ENCODE results near the gene STIM1.

The STIM1 gene

GRCh38 chr11:3904228-3904627 lies 48.8 kb downstream of the STIM1 start:
- Histone ChIP-seq H3K27ac (no peak overlapping the region), H3K4me3 (no peak overlapping the region)
- DNase-seq (ENCODE audit: low spot score) = no peak
- TF ChIP-seq, protein P1, sequence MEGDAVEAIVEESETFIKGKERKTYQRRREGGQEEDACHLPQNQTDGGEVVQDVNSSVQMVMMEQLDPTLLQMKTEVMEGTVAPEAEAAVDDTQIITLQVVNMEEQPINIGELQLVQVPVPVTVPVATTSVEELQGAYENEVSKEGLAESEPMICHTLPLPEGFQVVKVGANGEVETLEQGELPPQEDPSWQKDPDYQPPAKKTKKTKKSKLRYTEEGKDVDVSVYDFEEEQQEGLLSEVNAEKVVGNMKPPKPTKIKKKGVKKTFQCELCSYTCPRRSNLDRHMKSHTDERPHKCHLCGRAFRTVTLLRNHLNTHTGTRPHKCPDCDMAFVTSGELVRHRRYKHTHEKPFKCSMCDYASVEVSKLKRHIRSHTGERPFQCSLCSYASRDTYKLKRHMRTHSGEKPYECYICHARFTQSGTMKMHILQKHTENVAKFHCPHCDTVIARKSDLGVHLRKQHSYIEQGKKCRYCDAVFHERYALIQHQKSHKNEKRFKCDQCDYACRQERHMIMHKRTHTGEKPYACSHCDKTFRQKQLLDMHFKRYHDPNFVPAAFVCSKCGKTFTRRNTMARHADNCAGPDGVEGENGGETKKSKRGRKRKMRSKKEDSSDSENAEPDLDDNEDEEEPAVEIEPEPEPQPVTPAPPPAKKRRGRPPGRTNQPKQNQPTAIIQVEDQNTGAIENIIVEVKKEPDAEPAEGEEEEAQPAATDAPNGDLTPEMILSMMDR (IDR thresholded peaks at IDR 0.05) = no peak

- DNase-seq (ENCODE audit: low spot score) = no peak
- peak overlapping the region in 1 of 2 donors; percentile 1 for H3K27ac ChIP-seq
Measured at GRCh38 chr11:3905080-3905953, 49.9 kb downstream of the STIM1 start.

GRCh38 chr11:3906166-3906565 lies 50.7 kb downstream of the STIM1 start:
- no peak for DNase-seq (ENCODE audit: low spot score)
- Histone ChIP-seq H3K27ac (no peak overlapping the region), H3K4me3 (no peak overlapping the region)
- TF ChIP-seq, protein P1 (IDR thresholded peaks at IDR 0.05) = no peak

More at GRCh38 chr11:3905080-3905953, 49.9 kb downstream of the STIM1 start:
- TF ChIP-seq, protein P1 (IDR thresholded peaks at IDR 0.05) = no peak
- no peak overlapping the region for H3K4me3 ChIP-seq

- Histone ChIP-seq H3K27ac (no peak overlapping the region), H3K4me3 (no peak overlapping the region)
- no peak for DNase-seq (ENCODE audit: low spot score)
- TF ChIP-seq, protein P1 (IDR thresholded peaks at IDR 0.05) = no peak
Measured at GRCh38 chr11:3907590-3907989, 52.1 kb downstream of the STIM1 start.

DNA sequence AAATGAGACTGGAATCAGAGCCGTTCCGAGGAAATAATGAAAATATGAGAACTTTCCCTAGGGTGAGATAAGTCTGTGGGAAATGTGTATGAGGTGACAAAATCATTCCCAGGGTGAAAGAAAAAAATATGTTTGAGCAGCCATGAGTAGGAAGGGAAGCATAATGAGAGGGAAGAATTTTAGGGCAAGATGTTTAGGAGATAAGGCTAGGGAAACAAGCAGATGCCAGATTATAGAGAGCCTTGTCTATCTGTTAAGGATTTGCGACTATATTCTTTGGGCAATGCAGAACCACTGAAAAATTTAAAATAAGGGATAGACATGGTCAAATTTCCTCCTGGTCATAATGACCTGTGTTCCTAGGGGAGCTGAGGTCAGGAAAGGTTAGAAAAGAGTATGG lies 54.4 kb downstream of the STIM1 start:
- H3K4me3 ChIP-seq = no peak overlapping the region
- no peak overlapping the region for H3K27ac ChIP-seq
- TF ChIP-seq, protein P1 (IDR thresholded peaks at IDR 0.05) = no peak
- no peak for DNase-seq (ENCODE audit: low spot score)

DNA sequence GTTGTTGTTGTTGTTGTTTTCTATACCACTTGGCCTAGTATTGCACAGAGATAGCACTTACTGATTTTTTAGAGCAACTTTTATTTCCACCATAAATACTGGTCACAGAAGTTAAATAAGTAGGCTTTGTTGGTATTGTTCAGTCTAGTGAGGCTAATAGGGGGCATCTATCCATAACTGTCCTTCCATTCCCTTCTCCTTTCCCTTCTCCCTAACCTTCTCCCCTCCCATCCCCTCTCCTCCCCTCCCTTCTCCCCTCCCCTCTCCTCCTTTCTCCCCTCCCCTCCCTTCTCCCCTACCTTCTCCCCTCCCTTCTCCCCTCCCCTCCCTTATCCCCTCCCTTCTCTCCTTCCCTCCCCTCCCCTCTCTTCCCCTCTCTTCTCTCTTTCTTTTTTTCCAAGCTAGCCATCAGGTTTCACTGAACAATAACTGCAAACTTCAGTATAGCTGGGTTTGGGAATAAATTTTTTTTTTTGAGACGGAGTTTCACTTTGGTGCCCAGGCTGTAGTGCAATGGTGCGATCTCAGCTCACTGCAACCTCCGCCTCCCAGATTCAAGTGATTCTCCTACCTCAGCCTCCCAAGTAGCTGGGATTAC lies 56.5 kb downstream of the STIM1 start:
- DNase-seq (ENCODE audit: low spot score) = no peak
- Histone ChIP-seq H3K27ac (no peak overlapping the region), H3K4me3 (no peak overlapping the region)
- TF ChIP-seq, protein P1 (IDR thresholded peaks at IDR 0.05) = no peak

- TF ChIP-seq, protein P1 (IDR thresholded peaks at IDR 0.05) = no peak
- no peak overlapping the region for H3K27ac ChIP-seq
- DNase-seq (ENCODE audit: low spot score) = no peak
- H3K4me3 ChIP-seq = no peak overlapping the region
Measured at GRCh38 chr11:3913921-3914320, 58.5 kb downstream of the STIM1 start.

Data from coronary artery (tissue), 2 donors.